GM12864 (cell line): Measurements from ENCODE around the gene NUP62.

Source experiments
- DNase-seq: peaks from one replicate; pipeline ENCODE4 v3.0.0-alpha.2; 2011; ENCODE audit warnings: low read depth
- H3K4me3 ChIP-seq: 2 replicates; pipeline ENCODE4 v1.5.1; 2011; ENCODE audit warnings: mild to moderate bottlenecking, low read depth, low read length, control low read depth
- TF ChIP-seq, protein P1 (sequence below): IDR thresholded peaks from 2 replicates; pipeline ENCODE4 v1.5.1; 2011; ENCODE audit warnings: low read depth, mild to moderate bottlenecking, moderate library complexity, low read length, control low read depth, inconsistent platforms; ENCODE audit errors: missing control alignments

The NUP62 gene

DNA sequence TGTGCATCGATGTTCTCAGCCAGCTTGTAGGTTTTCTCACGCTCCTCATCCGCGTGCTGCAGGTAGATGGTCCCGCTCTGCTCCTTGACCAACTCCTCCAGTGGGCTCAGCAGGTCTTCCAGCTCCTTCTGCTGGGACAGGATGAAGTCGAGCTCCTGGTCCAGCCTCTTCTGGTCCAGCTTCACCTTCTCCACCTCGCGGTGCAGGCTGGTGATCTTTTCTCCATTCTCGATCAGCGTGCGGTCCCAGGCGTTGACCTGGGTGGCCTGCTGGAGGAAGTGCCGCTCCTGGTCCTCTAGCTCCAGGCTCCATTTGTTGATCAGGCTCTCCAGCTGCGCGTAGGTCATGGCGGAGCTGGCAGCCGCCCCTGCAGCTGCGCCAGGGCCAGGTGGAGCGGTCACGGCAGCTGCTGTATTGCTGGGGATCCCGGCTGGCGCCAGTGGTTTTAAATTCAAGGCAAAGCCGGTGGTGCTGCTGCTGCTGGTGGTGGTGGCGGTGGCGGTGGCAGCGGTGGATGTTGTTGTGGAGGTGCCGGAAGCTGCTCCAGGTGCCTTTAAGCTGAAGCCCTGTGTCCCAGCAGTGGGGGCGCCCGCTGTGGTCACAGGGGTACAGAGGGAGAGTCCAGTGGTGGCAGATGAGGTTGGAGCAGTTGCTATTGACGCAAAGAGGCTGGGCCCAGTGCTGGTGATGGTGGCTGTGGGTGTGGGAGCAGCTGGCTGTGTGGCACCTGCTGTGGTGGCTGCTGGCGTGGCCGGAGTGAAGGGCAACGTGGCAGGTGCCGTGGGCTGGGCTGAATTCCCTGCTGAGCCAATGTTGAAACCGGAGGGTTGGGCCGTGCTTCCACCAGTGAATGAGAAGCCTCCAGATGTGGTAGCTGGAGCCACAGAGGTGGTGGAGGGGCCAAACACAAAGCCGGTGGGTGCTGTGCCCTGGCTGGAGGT, 20.6 kb downstream of the NUP62 start:
- no peak for DNase-seq
- no peak overlapping the region for H3K4me3 ChIP-seq
- TF ChIP-seq, protein P1, sequence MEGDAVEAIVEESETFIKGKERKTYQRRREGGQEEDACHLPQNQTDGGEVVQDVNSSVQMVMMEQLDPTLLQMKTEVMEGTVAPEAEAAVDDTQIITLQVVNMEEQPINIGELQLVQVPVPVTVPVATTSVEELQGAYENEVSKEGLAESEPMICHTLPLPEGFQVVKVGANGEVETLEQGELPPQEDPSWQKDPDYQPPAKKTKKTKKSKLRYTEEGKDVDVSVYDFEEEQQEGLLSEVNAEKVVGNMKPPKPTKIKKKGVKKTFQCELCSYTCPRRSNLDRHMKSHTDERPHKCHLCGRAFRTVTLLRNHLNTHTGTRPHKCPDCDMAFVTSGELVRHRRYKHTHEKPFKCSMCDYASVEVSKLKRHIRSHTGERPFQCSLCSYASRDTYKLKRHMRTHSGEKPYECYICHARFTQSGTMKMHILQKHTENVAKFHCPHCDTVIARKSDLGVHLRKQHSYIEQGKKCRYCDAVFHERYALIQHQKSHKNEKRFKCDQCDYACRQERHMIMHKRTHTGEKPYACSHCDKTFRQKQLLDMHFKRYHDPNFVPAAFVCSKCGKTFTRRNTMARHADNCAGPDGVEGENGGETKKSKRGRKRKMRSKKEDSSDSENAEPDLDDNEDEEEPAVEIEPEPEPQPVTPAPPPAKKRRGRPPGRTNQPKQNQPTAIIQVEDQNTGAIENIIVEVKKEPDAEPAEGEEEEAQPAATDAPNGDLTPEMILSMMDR, result no peak

DNA sequence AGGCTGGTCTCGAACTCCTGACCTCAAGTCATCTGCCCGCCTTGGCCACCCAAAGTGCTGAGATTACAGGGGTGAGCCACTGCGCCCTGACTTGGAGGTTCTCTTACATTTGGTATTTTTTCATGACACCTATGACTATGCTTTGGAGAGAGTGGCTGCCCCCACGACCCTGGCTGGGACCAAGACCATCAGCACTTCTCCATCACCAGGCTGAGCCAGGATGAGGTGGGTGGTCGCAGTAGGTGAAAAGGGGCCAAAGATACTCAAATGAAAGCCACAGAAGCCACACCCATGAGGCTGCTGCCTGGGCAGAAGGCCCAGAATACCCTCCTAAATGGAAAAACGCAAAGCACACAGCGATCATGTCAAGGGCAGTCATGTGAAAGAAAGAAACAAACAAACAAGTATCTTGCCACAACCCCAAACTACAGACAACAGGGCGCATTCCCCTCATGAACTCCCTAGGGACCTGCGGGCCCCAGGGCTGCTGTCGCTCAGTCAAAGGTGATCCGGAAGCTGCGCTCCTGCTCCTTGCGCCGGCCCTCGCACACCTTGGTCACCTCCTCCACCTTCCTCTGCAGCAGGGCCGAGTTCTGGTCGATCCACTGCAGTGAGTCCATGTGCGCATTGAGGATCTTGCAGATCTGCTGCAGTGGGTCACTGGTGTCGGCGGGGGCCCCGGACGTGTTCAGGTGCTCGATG, 21.4 kb downstream of the NUP62 start:
- TF ChIP-seq, protein P1, result no peak
- no peak for DNase-seq
- no peak overlapping the region for H3K4me3 ChIP-seq

DNA sequence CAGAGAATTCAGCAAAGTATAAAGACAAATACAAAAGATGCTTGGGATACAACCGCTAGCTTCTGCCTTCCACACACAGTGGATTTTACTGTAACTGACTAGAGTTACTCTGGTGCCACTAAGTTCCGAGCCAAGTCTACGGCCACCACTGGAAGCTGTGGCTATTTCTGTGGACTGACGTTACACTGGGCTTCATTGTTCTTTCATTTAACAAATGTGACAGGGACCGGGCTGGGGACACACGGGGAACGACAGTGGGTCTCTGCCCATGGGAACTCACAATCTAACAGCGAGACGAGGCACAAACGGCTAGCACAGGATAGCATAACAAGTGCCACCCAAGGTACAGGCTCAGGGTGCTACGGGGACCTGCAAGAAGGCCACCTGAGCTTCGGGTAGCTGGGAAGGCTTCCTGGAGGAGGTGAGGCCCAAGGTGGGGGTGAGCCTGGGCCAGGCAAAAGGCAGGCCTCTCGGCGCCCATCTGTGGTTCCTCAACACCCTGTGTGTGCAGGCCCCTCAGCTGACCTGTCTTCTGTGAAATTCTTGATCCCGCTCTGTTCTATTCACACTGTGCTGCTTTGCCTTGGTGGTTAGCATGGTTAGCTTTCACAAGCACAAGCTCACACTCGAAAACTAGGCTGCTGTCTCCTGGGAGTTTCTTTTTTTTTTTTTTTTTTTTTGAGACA, 22.3 kb downstream of the NUP62 start:
- DNase-seq, result no peak
- H3K4me3 ChIP-seq, result peak overlapping the region; percentile 3
- TF ChIP-seq, protein P1, result no peak

DNA sequence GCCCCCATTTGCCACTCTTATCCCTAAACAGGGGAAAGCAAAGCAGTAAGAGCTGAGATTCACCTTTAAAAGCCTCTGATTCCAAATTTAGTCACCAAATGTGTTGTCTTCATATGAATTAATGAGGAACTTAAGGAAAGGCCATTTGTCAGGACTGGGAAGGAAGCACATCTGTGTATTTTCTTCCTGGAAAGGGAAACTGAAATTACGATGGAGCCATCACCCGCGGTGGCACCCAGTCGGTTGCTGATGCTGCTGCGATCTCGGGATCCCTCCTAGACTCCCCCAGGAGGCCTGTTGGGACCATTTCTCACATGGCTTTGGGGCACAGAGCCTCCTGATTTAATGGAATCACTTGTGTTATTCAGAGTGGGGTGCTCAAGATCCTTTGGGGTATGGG, 25.2 kb downstream of the NUP62 start:
- TF ChIP-seq, protein P1, result no peak
- no peak for DNase-seq

DNA sequence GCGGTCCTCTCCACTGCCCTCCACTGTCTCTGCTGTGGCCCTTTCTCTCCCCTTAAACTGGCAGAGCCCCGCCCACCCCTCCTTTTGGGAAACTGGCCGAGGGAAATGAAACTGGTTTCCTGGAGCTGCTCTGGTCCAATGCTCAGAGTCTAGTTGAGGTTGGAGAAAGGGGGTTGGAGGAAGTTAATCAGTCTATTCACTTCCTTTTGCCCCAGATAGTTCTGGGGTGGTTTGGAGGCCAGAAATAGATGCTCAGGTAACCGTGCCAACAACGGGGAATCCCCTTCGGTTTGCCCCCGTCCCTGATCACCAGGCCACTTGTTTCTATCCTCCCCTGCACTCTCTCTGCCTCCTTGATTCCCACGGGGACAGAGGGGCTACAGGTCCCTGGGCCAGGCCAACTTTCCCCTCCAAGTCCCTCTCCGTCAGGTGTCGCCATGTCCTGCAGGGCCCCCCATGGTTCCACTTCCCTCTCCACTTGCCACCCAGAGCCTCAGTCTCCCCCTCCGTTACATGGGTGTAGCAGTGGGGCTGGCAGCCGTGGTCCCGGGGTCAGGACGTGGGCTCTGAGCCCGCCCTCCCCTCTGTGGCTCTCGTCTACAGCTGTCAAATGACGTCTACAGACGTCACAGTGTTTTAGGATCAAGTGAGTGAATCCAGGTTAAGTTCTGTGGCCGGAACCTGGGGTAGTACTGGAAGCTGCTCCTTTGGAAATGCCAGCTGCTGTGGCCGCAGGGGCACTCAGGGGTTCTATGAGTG, 32.3 kb downstream of the NUP62 start, which contains the start of gene IL4I1:
Gene IL4I1 (minus strand): TSS at position 25 of the 759 bp plus-strand sequence. CDS start 727 bp downstream, outside the sequence.
- H3K4me3 ChIP-seq, result peak within 1 kb of the TSS; percentile 59
- peak; percentile 84 for DNase-seq
- TF ChIP-seq, protein P1, result no peak

More for the DNA sequence above, 25.2 kb downstream of the NUP62 start:
- H3K4me3 ChIP-seq, result peak overlapping the region; percentile 35
